ENCODE measurements around the gene HELB. TPM values are rescaled to one million over a fixed set of nuclear protein-coding genes. Genes with fewer than 3 reads are reported as not detected.

HELB gene
- total and polyA plus RNA-seq, 5 experiments from 2014 or later: 22.0 to 32.0 (median 28.7) TPM

DNA sequence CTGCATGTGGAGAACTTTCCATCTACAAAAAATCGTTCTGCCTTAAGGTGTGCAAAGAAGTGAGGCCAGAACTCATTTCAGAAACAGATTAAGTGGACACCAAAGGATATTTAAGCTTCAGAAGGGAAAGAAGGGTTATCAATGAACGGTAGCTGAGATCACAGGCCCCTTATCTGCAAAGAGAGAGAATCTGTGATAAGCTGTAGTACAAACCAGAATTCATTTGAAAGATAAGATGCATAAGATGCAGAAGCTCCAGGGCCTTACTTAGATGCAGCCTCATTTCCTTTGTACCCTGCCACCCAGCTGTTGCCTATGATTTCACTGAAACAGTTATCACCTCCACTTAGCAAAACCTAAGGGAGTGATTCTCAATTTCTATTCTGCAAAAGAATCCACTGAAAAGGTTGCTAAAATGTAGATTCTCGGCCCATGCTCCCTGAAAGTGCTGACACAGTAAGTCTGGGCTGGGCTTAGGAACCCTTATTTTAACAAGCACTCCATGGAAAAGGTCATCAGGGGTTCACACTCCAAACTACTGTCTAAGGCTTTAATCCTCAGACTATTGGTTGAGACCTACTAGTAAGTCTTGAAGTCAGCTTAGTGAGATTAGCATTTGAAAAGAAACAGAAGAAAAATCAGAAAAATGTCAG, 64.8 kb downstream of the HELB start:
- H3K36me3 Mint-ChIP-seq: peaks cover 4 to 47% (median 35%) of the 10 kb centered on the region in 3 donors
- ATAC-seq (no peak), DNase-seq (no peak)
- no peak overlapping the region for H3K27ac Mint-ChIP-seq
- no peaks in the 10 kb centered on the region for H3K9me3 Mint-ChIP-seq
- POLR2A ChIA-PET: no interaction called here
- no peak overlapping the region for H3K4me3 Mint-ChIP-seq
- H3K4me1 Mint-ChIP-seq: peaks cover 0 to 2% (median 0%) of the 10 kb centered on the region in 4 donors
- H3K27me3 Mint-ChIP-seq: no peaks in the 10 kb centered on the region

DNA sequence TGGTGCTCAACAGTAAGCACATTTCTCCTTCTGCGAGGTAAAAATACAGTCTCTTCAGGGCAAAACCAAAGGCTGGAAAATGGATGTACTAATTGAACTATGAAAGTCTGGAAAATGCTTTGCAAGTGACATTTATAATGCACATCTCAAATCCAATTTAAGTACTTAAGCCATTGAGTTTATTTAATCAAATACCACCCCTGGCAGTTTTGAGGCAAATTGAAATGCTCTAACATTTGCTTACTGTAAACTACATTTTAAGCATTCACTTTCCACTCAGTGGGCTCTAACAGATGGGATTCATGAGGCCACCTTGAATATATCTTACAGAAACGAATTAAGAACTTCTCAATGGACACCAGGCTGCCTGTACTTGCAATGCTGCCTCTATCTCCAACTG, 69.7 kb downstream of the HELB start:
- Mint-ChIP-seq H3K36me3 (peaks cover 4 to 46% (median 37%) of the 10 kb centered on the region in 3 donors), H3K4me1 (no peaks in the 10 kb centered on the region), H3K9me3 (no peaks in the 10 kb centered on the region), H3K27ac (no peak overlapping the region), H3K4me3 (no peak overlapping the region), H3K27me3 (no peaks in the 10 kb centered on the region)
- DNase-seq (no peak), ATAC-seq (no peak)
- POLR2A ChIA-PET: no interaction called here

- DNase-seq (no peak), ATAC-seq (no peak)
- Mint-ChIP-seq H3K27me3 (no peaks in the 10 kb centered on the region), H3K4me3 (no peak overlapping the region), H3K27ac (no peak overlapping the region), H3K9me3 (no peaks in the 10 kb centered on the region), H3K4me1 (no peaks in the 10 kb centered on the region), H3K36me3 (peaks cover 0 to 26% (median 25%) of the 10 kb centered on the region in 3 donors)
- POLR2A ChIA-PET: no interaction called here
Observed at GRCh38 chr12:66375560-66375959, 73.3 kb downstream of the HELB start.

DNA sequence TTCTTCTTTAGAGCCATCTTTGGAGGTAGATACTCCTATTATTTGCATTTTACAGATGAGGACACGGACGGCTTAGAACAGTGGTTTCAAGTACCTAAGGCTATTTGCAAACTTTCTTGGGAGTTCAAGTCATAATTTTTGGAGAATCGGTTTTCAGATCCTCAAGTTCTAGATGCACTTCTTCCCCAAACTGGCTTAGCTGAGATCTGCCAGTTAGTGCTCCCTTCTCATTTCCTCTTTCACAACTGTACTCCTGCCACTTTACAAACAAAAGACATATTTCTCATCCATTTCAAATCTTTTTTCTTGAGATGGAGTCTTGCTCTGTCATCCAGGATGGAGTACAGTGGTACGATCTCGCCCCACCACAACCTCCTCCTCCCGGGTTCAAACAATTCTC, 77.3 kb downstream of the HELB start:
- no peak overlapping the region for H3K4me3 Mint-ChIP-seq

DNA sequence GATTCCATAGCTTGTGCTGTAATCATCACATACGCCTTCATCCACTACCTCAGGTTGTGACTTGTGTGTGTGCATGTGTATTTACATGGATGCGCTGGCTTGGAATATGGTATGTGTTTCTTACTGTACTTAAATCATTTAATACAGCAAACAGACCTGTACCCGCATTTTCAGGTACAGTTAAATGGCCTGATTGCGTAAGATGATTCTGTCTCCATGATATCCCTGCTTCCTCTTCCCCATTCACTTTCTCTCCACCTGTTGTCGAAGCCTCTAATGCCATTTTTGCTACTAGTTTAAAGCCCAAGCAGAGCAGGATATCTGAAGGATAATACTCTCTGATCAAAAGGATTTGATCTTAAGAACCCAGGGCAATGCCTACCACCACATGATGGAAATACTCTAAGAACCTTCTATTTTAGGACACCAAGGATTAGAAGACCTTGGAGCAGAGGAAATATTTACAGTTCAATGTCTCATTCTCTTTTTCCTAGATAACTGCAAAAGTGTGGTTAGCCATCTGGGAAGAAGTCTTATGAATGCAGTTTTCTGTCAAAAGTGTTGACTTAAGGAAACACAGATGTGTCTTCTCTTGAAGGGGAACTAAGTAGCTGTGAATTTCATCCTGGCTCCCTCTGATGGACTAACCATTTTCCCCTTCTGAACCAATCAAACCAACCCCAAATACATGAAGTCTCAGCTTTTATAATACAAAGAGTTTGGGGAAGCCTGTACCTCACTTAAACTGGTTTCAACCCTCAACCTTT, 78.7 kb downstream of the HELB start:
- peaks cover 0 to 7% (median 4%) of the 10 kb centered on the region in 5 donors for H3K27me3 Mint-ChIP-seq
- no peak for ATAC-seq
- H3K4me3 Mint-ChIP-seq: no peak overlapping the region
- DNase-seq: no peak
- no peaks in the 10 kb centered on the region for H3K4me1 Mint-ChIP-seq
- H3K36me3 Mint-ChIP-seq: peaks cover 6 to 22% (median 20%) of the 10 kb centered on the region in 3 donors
- POLR2A ChIA-PET: no interaction called here
- no peaks in the 10 kb centered on the region for H3K9me3 Mint-ChIP-seq
- H3K27ac Mint-ChIP-seq: no peak overlapping the region

More for the DNA sequence above, 77.3 kb downstream of the HELB start:
- Mint-ChIP-seq H3K27me3 (peaks cover 0 to 7% (median 4%) of the 10 kb centered on the region in 5 donors), H3K27ac (no peak overlapping the region), H3K36me3 (peaks cover 4 to 20% (median 16%) of the 10 kb centered on the region in 3 donors), H3K4me1 (no peaks in the 10 kb centered on the region), H3K9me3 (no peaks in the 10 kb centered on the region)
- no peak for DNase-seq
- POLR2A ChIA-PET: no interaction called here
- no peak for ATAC-seq

- no peak overlapping the region for H3K4me3 Mint-ChIP-seq
- no peak overlapping the region for H3K27ac Mint-ChIP-seq
- H3K27me3 Mint-ChIP-seq: peaks cover 9 to 61% (median 30%) of the 10 kb centered on the region in 5 donors
Observed at GRCh38 chr12:66387117-66387516, 84.8 kb downstream of the HELB start.

More at GRCh38 chr12:66387117-66387516, 84.8 kb downstream of the HELB start:
- no peak for DNase-seq
- Mint-ChIP-seq H3K9me3 (peaks cover 0 to 14% (median 3%) of the 10 kb centered on the region in 9 donors), H3K36me3 (peaks cover 27 to 34% (median 31%) of the 10 kb centered on the region in 3 donors), H3K4me1 (peaks cover 0 to 4% (median 2%) of the 10 kb centered on the region in 4 donors)
- ATAC-seq: no peak
- POLR2A ChIA-PET: no interaction called here

Other genes with a start within 250 kb of the HELB start
- 10 to 100 TPM; 26.2 to 32.4 TPM for gene LLPH, start 171.7 kb upstream of the HELB start, total RNA-seq
- gene LLPH, start 171.7 kb upstream of the HELB start, polyA plus RNA-seq: 10 to 100 TPM; 29.3 to 38.8 (median 31.2) TPM
- gene TMBIM4, start 132.5 kb upstream of the HELB start, total RNA-seq: 10 to 100 TPM; 88.2 to 94.4 TPM
- 100 to 1,000 TPM; 241 to 335 (median 328) TPM for gene TMBIM4, start 132.5 kb upstream of the HELB start, polyA plus RNA-seq
- gene IRAK3, start 113.3 kb upstream of the HELB start, total RNA-seq: under 1 TPM; 0.14 to 0.26 TPM
- gene IRAK3, start 113.3 kb upstream of the HELB start, polyA plus RNA-seq: under 1 TPM in 2 of 3 donors, not detected in 1; 0.03 to 0.06 TPM

Data from naive thymus-derived CD8-positive, alpha-beta T cell (primary cell).